NAMALWA (cell line): Measurements from ENCODE around the gene SOX2.

Experiments used
- DNase-seq: peaks from one replicate; pipeline ENCODE4 v3.0.0-alpha.2; 2015; ENCODE audit warnings: low spot score

Gene SOX2

DNA sequence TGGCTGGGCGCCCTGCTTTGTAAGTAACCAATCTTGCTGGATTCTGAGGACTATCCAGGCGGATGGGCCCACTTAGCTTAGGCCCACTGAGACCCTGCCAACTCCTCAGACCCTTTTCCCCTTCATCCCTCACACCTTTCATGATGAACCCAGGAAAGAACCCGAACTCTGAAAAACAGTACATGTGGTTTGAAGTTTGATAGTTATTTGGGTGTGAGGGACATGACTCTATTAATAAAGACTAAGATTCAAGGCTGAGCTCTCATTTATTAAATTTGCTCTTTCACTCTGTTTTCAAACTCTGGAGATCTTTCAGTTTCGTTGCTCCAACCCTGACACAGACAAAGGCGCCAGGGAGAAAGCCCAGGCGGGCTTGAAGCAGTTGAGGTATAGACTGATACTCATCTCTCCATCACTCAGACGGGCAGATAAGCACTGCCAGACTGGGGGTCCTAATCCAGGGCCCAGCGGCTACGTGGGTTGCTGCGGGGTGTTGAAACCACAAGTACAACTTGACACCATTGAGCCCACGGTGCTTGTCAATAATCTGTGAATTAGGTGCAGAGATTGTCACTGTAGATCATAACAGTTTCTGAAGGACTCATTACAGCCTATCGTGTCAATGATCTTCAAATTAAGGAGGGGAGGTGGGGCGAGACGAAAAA, 7.2 kb upstream of the SOX2 start:
- DNase-seq, result no peak

DNA sequence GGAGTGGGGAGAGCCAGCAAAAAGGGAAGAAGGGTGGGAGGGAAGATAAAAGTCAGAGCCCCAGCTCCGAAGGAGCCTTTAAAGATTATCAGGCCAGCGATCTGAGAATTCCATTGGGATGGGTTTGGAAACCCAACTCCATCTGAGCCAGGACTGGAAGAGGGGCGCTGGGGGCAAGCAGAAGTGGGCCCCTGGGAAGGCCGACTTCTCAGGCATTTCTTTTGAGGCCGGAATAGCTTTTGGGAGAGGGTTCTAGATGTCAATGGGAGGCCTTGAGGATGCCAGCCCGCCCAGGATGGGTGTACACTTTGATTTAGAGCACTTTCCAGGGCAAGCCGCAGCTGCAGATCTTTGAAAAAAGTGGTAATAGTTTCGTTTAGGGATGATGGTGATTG, 6.6 kb upstream of the SOX2 start:
- no peak for DNase-seq

DNA sequence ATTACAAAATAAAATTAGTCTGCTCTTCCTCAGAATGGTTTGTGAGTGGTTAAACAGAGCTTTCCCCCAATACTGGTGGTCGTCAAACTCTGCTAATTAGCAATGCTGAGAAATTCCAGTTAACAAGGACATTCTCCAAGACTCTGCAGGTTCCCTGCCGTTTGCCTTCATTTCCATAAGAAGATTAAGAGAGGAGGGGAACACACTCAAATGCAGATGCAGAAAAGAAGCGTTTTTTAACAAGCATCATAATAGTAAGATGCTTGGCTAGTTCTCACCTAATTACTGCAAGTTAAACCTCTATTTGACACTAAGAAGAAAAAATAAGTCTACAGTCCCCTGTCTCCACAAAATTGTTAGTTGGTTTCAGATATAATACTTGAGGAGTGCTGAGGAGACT, 3.7 kb upstream of the SOX2 start:
- DNase-seq, result no peak

DNA sequence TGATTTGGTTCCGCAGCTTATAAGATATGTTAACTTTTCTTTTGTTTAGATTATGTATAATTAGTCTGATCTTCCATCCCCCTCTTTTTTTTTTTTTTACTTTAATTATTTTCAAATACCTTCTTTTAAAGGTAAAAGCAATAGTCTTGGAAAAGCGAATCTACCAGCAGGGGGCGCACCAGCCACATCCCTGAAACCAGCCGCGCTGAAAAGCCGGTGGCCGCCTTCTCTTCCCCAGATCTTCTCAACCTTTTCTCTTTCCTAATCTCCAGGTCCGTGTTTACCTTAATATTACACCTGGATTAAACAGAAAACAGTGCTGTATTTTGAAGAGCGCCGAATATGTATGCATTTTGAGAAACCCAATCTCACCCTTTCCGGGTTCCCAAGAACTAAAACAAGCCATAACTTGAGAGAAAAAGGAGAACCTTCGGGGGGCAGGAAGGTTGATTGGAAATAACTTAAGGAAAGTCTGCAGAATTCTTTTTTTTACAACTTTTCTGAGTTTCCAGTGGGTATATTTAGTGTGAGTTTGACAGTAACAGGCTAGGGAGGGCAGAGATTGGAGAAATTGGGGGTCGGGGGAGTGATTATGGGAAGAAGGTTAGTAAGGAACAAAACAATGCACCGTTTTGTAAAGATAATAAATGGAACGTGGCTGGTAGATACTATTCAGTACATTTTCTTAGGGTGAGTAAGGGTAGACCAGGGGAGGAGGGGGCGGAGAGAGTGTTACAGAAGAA, 2.0 kb upstream of the SOX2 start:
- peak; percentile 69 for DNase-seq

DNA sequence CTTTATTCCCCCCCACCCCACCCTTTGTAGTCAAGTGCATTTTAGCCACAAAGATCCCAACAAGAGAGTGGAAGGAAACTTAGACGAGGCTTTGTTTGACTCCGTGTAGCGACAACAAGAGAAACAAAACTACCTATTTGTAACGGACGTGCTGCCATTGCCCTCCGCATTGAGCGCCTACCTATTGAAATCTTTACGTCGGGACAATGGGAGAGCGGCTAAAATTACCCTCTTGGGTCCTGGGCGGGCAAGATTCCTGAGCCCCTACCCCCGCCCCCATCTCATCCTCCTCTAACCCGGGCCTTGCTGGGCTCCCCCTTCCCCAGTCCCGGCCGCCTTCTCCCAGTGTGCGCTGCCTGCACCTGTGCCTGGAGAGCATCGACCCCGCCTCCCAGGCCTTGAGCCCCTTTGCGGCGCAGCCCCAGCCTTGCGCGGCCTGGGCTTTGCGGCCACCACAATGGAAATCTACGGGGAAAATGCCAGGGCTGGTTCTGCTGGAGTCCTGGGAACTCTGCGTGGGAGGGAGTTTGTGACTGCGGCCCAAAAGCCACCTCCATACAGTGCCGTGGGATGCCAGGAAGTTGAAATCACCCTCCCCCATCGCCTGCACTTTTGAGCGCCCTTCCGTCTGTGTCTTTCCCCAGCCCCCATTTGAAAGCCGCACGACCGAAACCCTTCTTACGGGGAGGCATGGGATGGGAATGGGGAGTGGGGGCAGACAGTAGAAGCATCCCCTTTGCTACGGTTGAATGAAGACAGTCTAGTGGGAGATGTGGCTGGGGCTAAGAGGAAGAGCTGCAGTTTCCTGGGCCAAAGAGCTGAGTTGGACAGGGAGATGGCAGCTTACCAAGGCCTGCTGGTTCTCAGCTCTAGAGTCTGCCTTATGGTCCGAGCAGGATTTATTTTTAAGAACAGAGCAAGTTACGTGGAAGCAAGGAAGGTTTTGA, 1.1 kb upstream of the SOX2 start:
- no peak for DNase-seq

DNA sequence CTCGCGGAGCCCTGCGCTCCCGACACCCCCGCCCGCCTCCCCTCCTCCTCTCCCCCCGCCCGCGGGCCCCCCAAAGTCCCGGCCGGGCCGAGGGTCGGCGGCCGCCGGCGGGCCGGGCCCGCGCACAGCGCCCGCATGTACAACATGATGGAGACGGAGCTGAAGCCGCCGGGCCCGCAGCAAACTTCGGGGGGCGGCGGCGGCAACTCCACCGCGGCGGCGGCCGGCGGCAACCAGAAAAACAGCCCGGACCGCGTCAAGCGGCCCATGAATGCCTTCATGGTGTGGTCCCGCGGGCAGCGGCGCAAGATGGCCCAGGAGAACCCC, 464 bp downstream of the SOX2 start:
- DNase-seq, result no peak

DNA sequence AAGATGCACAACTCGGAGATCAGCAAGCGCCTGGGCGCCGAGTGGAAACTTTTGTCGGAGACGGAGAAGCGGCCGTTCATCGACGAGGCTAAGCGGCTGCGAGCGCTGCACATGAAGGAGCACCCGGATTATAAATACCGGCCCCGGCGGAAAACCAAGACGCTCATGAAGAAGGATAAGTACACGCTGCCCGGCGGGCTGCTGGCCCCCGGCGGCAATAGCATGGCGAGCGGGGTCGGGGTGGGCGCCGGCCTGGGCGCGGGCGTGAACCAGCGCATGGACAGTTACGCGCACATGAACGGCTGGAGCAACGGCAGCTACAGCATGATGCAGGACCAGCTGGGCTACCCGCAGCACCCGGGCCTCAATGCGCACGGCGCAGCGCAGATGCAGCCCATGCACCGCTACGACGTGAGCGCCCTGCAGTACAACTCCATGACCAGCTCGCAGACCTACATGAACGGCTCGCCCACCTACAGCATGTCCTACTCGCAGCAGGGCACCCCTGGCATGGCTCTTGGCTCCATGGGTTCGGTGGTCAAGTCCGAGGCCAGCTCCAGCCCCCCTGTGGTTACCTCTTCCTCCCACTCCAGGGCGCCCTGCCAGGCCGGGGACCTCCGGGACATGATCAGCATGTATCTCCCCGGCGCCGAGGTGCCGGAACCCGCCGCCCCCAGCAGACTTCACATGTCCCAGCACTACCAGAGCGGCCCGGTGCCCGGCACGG, 991 bp downstream of the SOX2 start:
- no peak for DNase-seq

DNA sequence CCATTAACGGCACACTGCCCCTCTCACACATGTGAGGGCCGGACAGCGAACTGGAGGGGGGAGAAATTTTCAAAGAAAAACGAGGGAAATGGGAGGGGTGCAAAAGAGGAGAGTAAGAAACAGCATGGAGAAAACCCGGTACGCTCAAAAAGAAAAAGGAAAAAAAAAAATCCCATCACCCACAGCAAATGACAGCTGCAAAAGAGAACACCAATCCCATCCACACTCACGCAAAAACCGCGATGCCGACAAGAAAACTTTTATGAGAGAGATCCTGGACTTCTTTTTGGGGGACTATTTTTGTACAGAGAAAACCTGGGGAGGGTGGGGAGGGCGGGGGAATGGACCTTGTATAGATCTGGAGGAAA, 1.5 kb downstream of the SOX2 start:
- no peak for DNase-seq

DNA sequence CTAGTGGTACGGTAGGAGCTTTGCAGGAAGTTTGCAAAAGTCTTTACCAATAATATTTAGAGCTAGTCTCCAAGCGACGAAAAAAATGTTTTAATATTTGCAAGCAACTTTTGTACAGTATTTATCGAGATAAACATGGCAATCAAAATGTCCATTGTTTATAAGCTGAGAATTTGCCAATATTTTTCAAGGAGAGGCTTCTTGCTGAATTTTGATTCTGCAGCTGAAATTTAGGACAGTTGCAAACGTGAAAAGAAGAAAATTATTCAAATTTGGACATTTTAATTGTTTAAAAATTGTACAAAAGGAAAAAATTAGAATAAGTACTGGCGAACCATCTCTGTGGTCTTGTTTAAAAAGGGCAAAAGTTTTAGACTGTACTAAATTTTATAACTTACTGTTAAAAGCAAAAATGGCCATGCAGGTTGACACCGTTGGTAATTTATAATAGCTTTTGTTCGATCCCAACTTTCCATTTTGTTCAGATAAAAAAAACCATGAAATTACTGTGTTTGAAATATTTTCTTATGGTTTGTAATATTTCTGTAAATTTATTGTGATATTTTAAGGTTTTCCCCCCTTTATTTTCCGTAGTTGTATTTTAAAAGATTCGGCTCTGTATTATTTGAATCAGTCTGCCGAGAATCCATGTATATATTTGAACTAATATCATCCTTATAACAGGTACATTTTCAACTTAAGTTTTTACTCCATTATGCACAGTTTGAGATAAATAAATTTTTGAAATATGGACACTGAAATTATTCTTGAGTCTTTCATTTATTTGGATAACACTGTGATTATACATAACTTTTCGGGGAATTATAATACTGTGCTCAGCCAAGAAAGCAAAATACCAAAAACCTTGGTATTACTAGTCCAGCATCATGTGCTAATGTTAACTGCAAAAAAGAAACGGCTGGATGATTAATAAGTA, 2.2 kb downstream of the SOX2 start:
- no peak for DNase-seq

DNA sequence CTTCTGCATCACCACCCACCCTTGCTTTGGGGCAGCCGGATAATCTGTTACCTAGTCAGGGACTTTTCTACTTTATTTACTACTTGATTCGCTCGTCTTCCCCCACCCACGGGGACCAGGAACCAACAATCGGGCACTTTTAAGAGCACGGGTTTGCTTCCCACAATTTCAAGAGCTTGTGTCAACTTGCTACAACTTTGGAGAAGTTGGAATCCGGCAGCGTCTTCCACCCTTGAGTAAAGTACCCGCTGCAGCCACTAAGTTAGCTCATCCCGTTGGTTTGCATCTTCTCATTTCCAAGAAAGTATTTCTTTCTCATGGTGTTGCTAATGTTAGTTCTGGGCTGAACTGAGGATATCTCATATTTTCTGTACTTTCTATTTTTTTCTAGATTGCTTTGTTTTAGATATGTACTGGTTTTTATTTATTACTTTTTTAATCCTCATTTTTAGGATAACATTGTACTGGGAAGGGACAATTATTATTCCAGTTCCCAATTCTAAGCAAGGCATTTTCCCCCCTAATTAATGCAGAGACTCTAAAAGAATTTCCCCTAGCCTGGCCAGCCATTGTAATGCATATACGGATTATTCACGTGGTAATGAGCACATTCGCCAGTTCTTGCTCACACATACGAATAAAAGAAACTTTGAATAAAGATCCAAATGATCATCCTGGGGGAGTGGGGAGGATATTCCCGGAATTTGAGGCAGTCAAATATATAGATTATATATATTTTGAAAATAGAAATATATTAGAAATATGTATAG, 4.0 kb downstream of the SOX2 start:
- DNase-seq, result no peak

DNA sequence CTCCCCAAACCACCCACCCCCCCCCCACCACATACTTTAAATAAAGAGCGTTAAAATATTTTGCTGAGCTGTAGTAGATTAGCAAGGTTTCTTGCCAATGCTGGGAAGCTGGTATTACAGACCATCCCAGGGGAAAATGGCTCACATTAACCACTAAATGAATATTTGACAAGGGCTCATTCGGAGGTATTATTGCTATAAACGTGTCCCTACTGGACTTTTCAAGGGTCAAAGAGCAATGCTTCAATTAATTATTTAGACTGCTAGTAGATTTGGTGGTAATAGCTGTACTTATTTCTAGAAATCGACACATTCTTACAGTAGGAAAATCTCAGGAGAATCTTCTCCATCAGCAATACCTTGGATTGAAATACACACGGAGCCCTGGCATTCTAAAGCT, 5.2 kb downstream of the SOX2 start:
- no peak for DNase-seq

DNA sequence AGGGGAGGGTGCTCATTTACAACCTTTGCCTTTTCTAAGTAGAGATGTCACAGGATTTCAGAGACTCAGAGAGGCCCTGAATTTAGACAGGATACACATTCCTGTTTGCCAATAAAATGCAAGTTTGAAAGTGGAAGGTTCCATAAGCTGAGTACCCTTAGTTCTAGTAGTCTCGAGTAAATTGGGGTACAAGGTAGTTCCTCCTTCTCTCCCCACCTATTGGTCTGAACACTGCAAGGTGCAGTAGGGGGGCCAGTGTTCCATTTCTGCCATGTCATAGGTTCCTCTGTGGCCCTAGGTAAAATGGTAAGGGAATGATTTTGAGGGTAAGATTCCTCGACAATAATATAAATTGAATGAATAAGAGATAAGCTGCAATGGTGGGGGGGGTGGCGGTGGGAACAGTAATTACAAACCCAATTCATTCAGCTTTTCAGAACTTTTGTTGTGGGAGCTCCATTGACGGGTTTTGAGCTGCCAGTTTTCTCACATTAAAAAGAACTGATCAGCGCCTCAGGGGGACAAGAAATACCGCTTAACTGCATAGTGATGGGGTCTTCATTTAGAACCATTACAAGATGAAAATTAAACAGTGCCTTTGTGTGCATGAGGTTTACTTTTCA, 5.9 kb downstream of the SOX2 start:
- DNase-seq, result no peak

DNA sequence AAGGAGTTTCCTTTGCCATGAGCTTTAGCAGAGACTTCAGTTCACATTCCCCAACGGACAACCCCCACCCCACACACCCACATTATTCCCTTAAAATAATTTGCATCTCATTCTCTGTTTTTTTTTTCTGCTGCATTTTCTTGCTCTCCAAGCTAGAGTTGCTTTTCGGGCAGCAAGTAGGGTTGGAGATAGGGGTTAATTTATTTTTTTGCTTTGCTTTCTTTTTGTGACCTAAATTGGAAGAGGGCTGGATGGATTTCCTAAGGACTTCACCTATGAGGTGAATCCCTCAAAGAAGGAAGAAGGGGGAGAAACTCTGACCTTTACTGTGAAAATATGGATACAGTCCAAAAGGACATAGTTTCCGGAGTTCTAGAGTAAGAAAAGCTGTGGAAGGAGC, 6.6 kb downstream of the SOX2 start:
- DNase-seq, result no peak

DNA sequence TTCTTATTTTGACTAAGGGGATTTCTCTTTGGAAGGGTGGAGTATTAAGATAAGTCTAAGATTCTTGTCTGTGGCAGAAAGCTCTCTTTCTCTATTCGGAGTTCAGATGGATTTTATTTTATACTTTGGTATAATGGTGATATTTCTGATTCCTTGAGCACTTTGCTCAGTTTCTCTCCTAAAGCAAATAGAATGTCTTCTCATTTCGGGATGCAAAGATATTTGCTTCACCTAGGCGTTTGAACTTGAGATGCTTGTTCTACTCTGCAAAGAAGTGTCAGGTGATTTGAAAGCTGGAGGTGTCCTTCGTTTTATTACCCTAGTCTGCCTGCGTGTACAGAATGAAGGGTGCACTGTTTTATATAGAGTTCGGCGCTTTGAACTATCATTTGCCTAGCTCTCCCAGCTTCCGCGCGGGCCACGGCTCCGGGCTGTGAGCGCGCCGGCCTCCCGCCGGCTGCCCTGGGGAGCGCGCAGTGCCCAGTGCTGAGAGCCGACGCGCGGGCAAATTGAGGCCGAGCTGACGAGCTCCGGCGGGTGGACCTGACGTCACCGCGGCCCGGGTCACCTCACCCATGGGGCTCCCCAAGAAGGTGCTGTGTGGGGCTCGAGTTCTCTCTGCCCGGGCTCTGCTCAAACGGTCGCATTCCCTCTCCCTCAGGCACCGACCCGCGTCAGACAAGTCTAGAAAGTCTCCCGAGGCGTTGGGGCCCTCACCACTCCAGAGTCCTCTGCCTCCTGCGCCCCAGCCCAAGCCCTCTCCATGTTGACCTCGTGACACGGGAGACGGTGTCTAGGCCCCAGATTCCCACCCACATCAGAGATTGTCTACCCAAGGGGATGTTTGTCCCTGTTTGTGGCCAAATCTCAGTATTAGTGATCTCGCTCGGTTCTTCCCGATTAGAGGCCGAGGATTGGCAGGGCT, 7.5 kb downstream of the SOX2 start:
- DNase-seq, result no peak

DNA sequence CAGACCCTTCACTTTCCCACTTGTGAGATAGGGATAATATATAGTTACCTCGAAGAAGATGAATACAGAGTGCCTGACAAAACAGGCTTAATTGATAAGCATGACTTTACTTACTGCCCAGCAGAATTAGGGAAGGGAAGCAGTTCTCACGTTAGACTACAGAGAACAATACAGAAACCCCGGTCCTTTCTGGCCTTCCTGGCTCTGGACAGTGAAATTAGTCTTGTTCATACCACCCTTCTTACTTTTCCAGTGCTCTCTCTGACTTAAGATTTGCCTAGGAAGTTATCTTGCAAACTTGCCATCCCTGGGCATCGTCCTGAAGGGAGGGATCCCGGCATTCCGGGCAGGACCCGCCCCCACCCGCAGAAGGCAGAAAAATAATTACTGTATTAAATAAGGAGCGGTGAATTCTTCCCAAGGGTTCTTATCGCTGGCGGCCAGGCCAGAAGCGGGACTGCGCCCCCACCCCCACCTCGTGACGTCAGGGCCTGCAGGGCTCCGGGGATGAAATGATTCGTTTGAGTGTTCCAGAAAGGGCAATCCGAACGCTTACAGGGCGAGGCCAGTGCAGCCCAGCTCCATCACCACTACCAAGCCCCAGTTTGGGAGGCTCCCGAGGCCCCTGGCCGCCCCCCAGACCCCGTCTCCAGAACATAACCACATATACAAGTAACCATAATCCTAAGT, 8.4 kb downstream of the SOX2 start:
- no peak for DNase-seq

DNA sequence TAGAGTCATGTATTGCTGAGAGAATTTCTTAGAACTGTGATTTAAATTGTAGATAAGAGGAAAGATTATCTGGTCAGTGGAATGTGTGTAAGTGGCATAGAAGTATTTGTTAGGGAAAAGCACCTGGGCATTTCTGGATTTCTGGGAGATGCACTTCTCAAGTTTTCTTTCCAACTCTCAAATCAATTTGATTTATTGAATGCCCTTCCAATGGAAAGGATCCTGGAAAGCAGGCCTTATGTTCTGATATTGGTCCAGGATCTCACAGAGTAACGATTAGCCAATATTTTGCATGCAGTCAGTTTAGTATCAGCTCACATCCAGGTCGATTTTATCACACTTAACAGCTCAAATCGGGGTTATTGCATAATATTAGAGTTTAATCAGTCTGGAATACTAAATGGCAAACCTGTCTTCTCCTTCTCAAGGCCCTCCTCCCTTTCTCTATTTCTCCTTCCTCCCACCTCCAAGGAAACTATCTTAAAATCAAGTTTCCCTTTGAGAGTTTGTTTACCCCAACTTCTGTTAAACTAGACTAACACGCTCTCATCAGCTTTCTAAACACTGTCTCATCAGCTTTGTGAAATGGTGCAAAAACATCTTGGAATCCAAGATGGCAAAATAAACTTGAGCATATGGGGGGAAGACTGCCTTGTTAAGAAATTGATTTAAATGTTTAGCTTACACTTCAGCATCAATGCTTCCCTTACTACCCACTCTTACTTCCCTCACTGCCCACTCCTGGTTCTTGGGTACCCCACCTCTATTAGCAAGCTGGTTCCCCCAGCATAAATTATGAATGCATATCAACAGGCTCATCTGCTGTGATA, 9.5 kb downstream of the SOX2 start:
- no peak for DNase-seq

DNA sequence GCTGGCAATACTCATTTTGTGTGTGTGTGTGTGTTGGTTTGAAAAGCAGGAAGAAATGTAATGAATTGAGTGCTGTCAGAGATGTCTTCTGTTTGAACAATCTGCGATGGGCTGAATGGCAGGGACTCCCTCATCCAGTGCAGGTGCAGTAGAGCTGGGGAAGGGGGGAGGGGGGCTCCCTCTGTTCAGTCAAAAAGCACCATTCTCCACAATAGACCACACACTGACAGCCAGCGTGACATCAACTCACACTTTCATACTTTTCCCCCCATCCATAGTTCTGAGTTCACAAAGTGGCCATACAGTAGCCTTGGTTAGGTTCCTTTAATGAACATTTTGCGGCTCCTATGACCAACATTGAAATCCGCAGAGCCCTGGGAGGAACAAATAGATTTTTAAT, 10.4 kb downstream of the SOX2 start:
- no peak for DNase-seq
